Stomach (tissue), 19 donors: ENCODE data around the gene SPANXN1. TPM values are rescaled to one million over a fixed set of nuclear protein-coding genes. Genes with fewer than 3 reads are reported as not detected.
"Not testable (repeated sequence)": the region's sequence is repeated elsewhere in the genome, so short reads cannot be mapped to it uniquely, and the experiment has no call there.

ENCODE experiments used
- DNase-seq, 2 donors: peaks; one replicate each; pipeline versions ENCODE4 v3.0.0 to v3.0.0-alpha.2; 2013 to 2019
- H3K27ac ChIP-seq, 5 donors: fragments of 200-600 bp in 4 of 5; sonication (generic) in 4 of 5; one replicate each; pipeline ENCODE4 v1.5.1; 2013 to 2019; ENCODE audit warnings: mild to moderate bottlenecking in 1 of 5, moderate library complexity in 1 of 5
- H3K27me3 ChIP-seq, 3 donors: fragments of 200-600 bp; sonication (generic); one replicate each; pipeline ENCODE4 v1.5.1; 2017 to 2019; ENCODE audit warnings: mixed run types in 1 of 3
- H3K36me3 ChIP-seq, 4 donors: fragments of 200-600 bp; sonication (generic); 1 replicate in 3 of 4; 2 replicates in 1 of 4; pipeline ENCODE4 v1.5.1; 2016 to 2019
- H3K4me1 ChIP-seq, 4 donors: fragments of 200-600 bp; sonication (generic); one replicate each; pipeline ENCODE4 v1.5.1; 2016 to 2019
- H3K4me3 ChIP-seq, 4 donors: fragments of 200-600 bp; sonication (generic) in 3 of 4; one replicate each; pipeline ENCODE4 v1.5.1; 2016 to 2019; ENCODE audit warnings: mild to moderate bottlenecking in 1 of 4
- H3K9me3 ChIP-seq, 4 donors: fragments of 200-600 bp; sonication (generic); one replicate each; pipeline ENCODE4 v1.5.1; 2016 to 2019
- EP300 ChIP-seq: sonication (generic); formaldehyde crosslinking; IDR thresholded peaks from one replicate; pipeline ENCODE4 v1.6.1; 2017; ENCODE audit warnings: antibody characterized with exemption
- POLR2A ChIP-seq, 4 donors: fragments of 450-650 bp; IDR thresholded peaks; one replicate each; pipeline ENCODE4 v1.6.1; 2016; ENCODE audit warnings: antibody characterized with exemption in 4 of 4, control low read depth in 2 of 4, mild to moderate bottlenecking in 1 of 4, moderate library complexity in 1 of 4
- POLR2AphosphoS5 ChIP-seq, 3 donors: sonication (generic); formaldehyde crosslinking; IDR thresholded peaks; one replicate each; pipeline ENCODE4 v1.6.1; 2016; ENCODE audit warnings: antibody characterized with exemption in 3 of 3
- WGBS, 5 donors: extraction: QIAGEN DNeasy Blood & Tissue Kit in 3 of 5; methylation state at CpG; one replicate each; pipeline versions ENCODE4 v1.1.5 to v1.1.7; 2013 to 2018; 5-methylcytosine and 5-hydroxymethylcytosine counted together
- intact Hi-C: fragments of 100-400 bp; cut with DNase I; formaldehyde crosslinking; loops from one replicate; pipeline ENCODE4 v1.15.1; 2023; ENCODE audit warnings: low total_unique reads
- long read RNA-seq, 10 donors: transcript quantifications; one replicate each; lab custom pipeline, GENCODE V29; 2026
- polyA plus RNA-seq, 3 donors: library from polyadenylated mRNA; stranded (reverse); fragments of 200-250 nt; gene quantifications; one replicate each; pipeline ENCODE4 v1.2.3, GENCODE V29; 2013
- total RNA-seq, 5 donors: library from RNA; depleted of rRNA; stranded (reverse); fragments of >200 nt; gene quantifications; one replicate each; pipeline versions ENCODE4 v1.1.0 to v1.2.3, GENCODE V29; 2014 to 2016
- TF ChIP-seq, protein P1 (sequence below), 7 experiments: fragments of 450-650 bp in 4 of 7; fragments of 200-600 bp in 3 of 7; sonication (generic) in 3 of 7; IDR thresholded peaks; one replicate each; pipeline ENCODE4 v1.5.1; 2016 to 2019; ENCODE audit warnings: antibody characterized with exemption in 7 of 7, control low read depth in 2 of 7, mild to moderate bottlenecking in 1 of 7
- donor health status: healthy with polysubstance abuse.
- donor health status: Bipolar disorder and iron deficiency.
- donor health status: healthy.

The SPANXN1 gene, protein sequence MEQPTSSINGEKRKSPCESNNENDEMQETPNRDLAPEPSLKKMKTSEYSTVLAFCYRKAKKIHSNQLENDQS
- total RNA-seq (not detected), polyA plus RNA-seq (not detected)
- long read RNA-seq, donor 1 = 0 reads
- long read RNA-seq, donor 2 = 0 reads
- long read RNA-seq, donor 3 = 0 reads
- long read RNA-seq, donor 4 = 0 reads
- long read RNA-seq, donor 5 = 0 reads
- long read RNA-seq, donor 6 = 0 reads
- long read RNA-seq, donor 7 = 0 reads
- long read RNA-seq, donor 8 = 0 reads
- long read RNA-seq, donor 9 = 0 reads
- long read RNA-seq, donor 10 = 0 reads

DNA sequence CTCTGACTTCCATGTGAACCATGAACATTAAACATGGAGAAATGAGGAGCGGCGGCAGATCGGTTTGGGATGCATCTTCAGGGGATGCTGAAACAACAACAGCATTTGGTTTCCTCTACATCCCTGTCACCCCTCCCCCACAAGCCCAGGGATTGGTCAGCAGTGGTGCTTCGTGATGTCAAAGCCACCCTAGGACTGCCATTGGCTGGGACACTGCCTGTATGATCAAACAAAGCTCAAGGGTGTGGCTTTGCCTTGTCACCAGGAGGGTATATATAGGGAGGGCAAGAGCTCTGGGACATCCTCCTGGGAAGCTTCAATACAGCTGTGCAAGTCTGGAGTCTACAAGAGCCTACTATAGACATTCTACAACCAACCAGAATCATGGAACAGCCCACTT, at the start of gene SPANXN1:
SPANXN1 (plus strand) TSS at position 301 of the 400 bp plus-strand sequence; CDS start at position 385, 84 bp downstream.
- H3K9me3 ChIP-seq, DNase-seq, intact Hi-C loops, H3K36me3 ChIP-seq, H3K27me3 ChIP-seq, H3K4me3 ChIP-seq, H3K4me1 ChIP-seq, H3K27ac ChIP-seq: not testable (repeated sequence)
- WGBS, 5 donors = 12 to 75% (median 29%) methylated on average over 1 to 4 of the region's 4 CpGs

DNA sequence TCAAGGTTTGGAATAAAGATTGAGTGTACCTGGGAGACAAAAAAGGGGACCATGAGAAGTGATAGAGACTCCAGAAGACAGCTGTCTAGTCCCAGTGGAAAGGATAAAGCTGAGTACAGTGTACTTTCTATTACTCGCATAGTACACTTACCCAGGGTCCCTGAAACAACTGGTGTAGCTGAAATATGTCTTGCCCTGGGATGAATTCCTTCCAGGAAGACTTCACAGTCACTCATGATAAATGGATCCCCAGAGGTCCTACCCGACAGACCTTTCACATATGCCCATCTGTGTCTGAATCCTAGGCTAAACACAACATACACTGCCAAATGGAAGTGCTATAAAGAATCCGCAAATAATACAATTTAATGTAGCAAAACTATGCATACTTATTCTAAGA, 48.2 kb upstream of the SPANXN1 start:
- no peaks in the 10 kb centered on the region for H3K36me3 ChIP-seq
- 58 to 83% (median 75%) methylated on average over 3 of the region's 3 CpGs for WGBS, 5 donors
- no peaks in the 10 kb centered on the region for H3K27me3 ChIP-seq
- DNase-seq = no peak
- H3K4me3 ChIP-seq = no peak overlapping the region
- TF ChIP-seq POLR2A (IDR thresholded peaks at IDR 0.05) (no peak), EP300 (no peak), POLR2AphosphoS5 (IDR thresholded peaks at IDR 0.05) (no peak)
- TF ChIP-seq, protein P1, sequence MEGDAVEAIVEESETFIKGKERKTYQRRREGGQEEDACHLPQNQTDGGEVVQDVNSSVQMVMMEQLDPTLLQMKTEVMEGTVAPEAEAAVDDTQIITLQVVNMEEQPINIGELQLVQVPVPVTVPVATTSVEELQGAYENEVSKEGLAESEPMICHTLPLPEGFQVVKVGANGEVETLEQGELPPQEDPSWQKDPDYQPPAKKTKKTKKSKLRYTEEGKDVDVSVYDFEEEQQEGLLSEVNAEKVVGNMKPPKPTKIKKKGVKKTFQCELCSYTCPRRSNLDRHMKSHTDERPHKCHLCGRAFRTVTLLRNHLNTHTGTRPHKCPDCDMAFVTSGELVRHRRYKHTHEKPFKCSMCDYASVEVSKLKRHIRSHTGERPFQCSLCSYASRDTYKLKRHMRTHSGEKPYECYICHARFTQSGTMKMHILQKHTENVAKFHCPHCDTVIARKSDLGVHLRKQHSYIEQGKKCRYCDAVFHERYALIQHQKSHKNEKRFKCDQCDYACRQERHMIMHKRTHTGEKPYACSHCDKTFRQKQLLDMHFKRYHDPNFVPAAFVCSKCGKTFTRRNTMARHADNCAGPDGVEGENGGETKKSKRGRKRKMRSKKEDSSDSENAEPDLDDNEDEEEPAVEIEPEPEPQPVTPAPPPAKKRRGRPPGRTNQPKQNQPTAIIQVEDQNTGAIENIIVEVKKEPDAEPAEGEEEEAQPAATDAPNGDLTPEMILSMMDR (IDR thresholded peaks at IDR 0.05) = no peak
- no peaks in the 10 kb centered on the region for H3K9me3 ChIP-seq
- H3K27ac ChIP-seq = no peak overlapping the region
- H3K4me1 ChIP-seq = no peaks in the 10 kb centered on the region
- intact Hi-C loops = no loop called here

DNA sequence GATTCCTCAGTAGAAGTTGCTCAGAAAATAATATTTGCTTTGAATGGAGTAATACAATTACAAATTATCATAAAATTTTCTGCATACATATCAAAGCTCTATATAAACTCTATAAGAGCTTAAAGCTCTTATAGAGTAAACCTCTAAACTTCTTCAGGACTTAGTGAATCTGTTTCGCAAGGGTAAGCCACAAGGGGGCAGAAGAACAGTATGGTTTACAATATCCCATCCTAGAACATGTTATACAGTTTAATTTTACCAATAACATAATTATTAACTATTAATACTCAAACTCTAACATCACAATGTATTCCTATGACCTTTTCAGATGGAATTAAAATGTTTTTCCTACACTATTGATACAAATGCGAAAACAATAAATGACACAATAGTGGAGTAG, 33.8 kb upstream of the SPANXN1 start:
- WGBS, 5 donors = 36 to 71% (median 53%) methylated on average over 2 of the region's 2 CpGs
- no peaks in the 10 kb centered on the region for H3K4me1 ChIP-seq
- peak in 1 of 2 donors; percentile 9 for DNase-seq
- no peaks in the 10 kb centered on the region for H3K27me3 ChIP-seq
- H3K36me3 ChIP-seq = no peaks in the 10 kb centered on the region
- intact Hi-C loops = no loop called here
- TF ChIP-seq POLR2A (IDR thresholded peaks at IDR 0.05) (no peak), POLR2AphosphoS5 (IDR thresholded peaks at IDR 0.05) (no peak), EP300 (no peak)
- TF ChIP-seq, protein P1 (IDR thresholded peaks at IDR 0.05) = no peak
- peaks cover 0 to 8% (median 0%) of the 10 kb centered on the region in 4 donors for H3K9me3 ChIP-seq
- no peak overlapping the region for H3K27ac ChIP-seq
- H3K4me3 ChIP-seq = no peak overlapping the region

DNA sequence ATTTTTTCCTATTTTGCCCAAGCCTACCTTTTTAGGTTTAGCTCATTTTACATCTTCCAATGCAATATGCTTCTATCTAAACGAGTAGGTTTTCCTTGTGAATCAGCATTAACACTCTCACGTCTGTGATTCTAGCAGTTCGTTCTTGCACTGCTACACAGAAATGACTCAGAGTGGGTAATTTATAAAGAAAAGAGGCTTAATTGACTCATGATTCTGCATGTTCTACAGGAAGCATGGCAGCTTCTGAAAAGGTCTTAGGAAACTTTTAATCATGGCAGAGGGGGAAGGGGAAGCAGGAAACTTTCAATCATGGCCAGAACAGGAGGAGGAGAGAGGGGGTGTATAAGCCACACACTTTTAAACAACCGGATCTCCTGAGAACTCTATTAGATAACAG, 44.9 kb downstream of the SPANXN1 start:
- no peak for DNase-seq
- no peak overlapping the region for H3K27ac ChIP-seq
- no peak for TF ChIP-seq EP300
- TF ChIP-seq POLR2AphosphoS5 (IDR thresholded peaks at IDR 0.05) = no peak
- TF ChIP-seq, protein P1 (IDR thresholded peaks at IDR 0.05) = no peak
- no peak for TF ChIP-seq POLR2A (IDR thresholded peaks at IDR 0.05)
- H3K9me3 ChIP-seq = no peaks in the 10 kb centered on the region
- 12 to 40% (median 28%) methylated on average over 4 of the region's 4 CpGs for WGBS, 5 donors
- H3K36me3 ChIP-seq = no peaks in the 10 kb centered on the region
- H3K4me1 ChIP-seq = no peaks in the 10 kb centered on the region
- intact Hi-C loops = no loop called here
- H3K27me3 ChIP-seq = no peaks in the 10 kb centered on the region
- no peak overlapping the region for H3K4me3 ChIP-seq
